ENCODE measurements around the gene MORC2.

GRCh38 chr22:30931541-30932300, 36.9 kb downstream of the MORC2 start:
- no peak for TF ChIP-seq CTCF (IDR thresholded peaks at IDR 0.05; ENCODE audit: low read length)
- no peak for TF ChIP-seq EZH2 (optimal IDR thresholded peaks at IDR 0.05; ENCODE audit: low read depth, low read length)

All from MM.1S (cell line).